Brain microvascular endothelial cell (primary cell): ENCODE measurements around the gene EXOC4.

ENCODE experiments used
- DNase-seq: peaks from one replicate; pipeline ENCODE4 v3.0.0-alpha.2; 2020
- H3K27ac ChIP-seq: fragments of 250-450 bp; sonication (Bioruptor Pico); 2 replicates; pipeline ENCODE4 v1.5.1; 2020; ENCODE audit warnings: mild to moderate bottlenecking, moderate library complexity
- H3K27me3 ChIP-seq: fragments of 250-450 bp; sonication (Bioruptor Pico); replicated peaks from 2 replicates; pipeline ENCODE4 v1.5.1; 2020; ENCODE audit warnings: mild to moderate bottlenecking
- H3K36me3 ChIP-seq: fragments of 250-450 bp; sonication (Bioruptor Pico); replicated peaks from 2 replicates; pipeline ENCODE4 v1.5.1; 2020; ENCODE audit warnings: mild to moderate bottlenecking
- H3K4me3 ChIP-seq: 2 replicates; pipeline ENCODE4 v1.5.1; 2011; ENCODE audit warnings: low read depth, mild to moderate bottlenecking, control low read depth, low read length, moderate library complexity
- CTCF ChIP-seq: IDR thresholded peaks from 2 replicates; pipeline ENCODE4 v1.5.1; 2011; ENCODE audit warnings: low read depth, mild to moderate bottlenecking, moderate library complexity, low read length, control low read depth, inconsistent platforms; ENCODE audit errors: missing control alignments
- in situ Hi-C: cut with HindIII; loops from 2 replicates; pipeline ENCODE4 v1.10.0; 2017; ENCODE audit warnings: low sequenced_read_pairs, low pct_ligation_motif_present

Gene EXOC4

GRCh38 chr7:133563251-133563650, 310.4 kb downstream of the EXOC4 start:
- Histone ChIP-seq H3K27me3 (no peaks in the 10 kb centered on the region), H3K4me3 (no peak overlapping the region), H3K27ac (no peak overlapping the region), H3K36me3 (no peaks in the 10 kb centered on the region)
- in situ Hi-C loops = no loop called here
- no peak for TF ChIP-seq CTCF
- DNase-seq = no peak

DNA sequence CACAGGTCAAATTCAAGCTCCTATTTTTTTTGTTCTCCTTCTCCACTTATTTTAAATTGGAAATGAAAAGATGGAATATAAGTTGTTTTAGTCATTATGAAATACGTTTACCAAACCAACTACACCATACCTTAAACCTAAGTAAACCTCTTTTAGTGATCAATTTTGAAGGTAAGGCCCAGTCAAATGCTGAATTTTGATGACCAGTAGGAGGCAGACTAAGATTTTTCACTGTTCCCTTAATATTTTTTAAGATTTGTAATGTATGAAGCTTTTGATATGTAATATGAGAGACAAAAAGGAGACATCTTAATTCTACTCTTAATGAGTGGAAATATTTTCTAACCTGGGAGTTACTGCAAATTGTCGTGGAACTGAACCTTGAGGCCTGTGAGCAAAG, 311.6 kb downstream of the EXOC4 start:
- in situ Hi-C loops = no loop called here
- H3K27ac ChIP-seq = no peak overlapping the region
- no peak for DNase-seq
- no peak overlapping the region for H3K4me3 ChIP-seq
- TF ChIP-seq CTCF = no peak
- H3K36me3 ChIP-seq = no peaks in the 10 kb centered on the region
- H3K27me3 ChIP-seq = no peaks in the 10 kb centered on the region

- no peak for DNase-seq
- H3K27ac ChIP-seq = peak overlapping the region; percentile 71
- H3K36me3 ChIP-seq = no peaks in the 10 kb centered on the region
- TF ChIP-seq CTCF = no peak
- no peaks in the 10 kb centered on the region for H3K27me3 ChIP-seq
- no peak overlapping the region for H3K4me3 ChIP-seq
- in situ Hi-C loops = no loop called here
Measured at GRCh38 chr7:133568544-133568943, 315.7 kb downstream of the EXOC4 start.

DNA sequence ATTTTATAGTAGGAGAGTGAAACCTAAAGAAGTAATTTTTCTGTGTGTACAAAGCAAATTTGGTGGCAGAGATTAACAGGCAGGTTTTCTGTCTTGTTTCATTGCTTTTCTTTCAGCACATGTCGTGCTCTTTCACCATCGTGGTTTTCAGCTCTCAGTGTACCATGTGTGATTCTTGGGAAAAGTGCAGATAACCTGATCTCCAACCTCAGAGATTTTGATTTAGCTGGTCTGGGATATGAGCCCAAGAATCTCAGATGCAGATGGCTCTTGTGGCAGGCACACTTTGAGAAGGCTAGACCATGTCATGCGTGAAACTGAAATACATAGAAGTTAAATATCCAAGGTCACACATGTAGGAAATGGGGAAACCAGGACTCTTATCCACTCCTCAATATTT, 317.4 kb downstream of the EXOC4 start:
- Histone ChIP-seq H3K27ac (no peak overlapping the region), H3K36me3 (no peaks in the 10 kb centered on the region), H3K27me3 (no peaks in the 10 kb centered on the region), H3K4me3 (no peak overlapping the region)
- no peak for TF ChIP-seq CTCF
- peak; percentile 16 for DNase-seq
- in situ Hi-C loops = no loop called here

- Histone ChIP-seq H3K27ac (no peak overlapping the region), H3K27me3 (no peaks in the 10 kb centered on the region), H3K36me3 (no peaks in the 10 kb centered on the region), H3K4me3 (no peak overlapping the region)
- no peak for DNase-seq
- in situ Hi-C loops = no loop called here
- TF ChIP-seq CTCF = no peak
Measured at GRCh38 chr7:133571076-133571475, 318.2 kb downstream of the EXOC4 start.

GRCh38 chr7:133572087-133572486, 319.2 kb downstream of the EXOC4 start:
- TF ChIP-seq CTCF = no peak
- DNase-seq = no peak
- H3K4me3 ChIP-seq = no peak overlapping the region
- in situ Hi-C loops = no loop called here
- H3K27ac ChIP-seq = no peak overlapping the region
- no peaks in the 10 kb centered on the region for H3K36me3 ChIP-seq
- H3K27me3 ChIP-seq = no peaks in the 10 kb centered on the region
